ENCODE measurements around the gene IFITM10. TPM values are rescaled to one million over a fixed set of nuclear protein-coding genes. Genes with fewer than 3 reads are reported as not detected.

The IFITM10 gene
- total RNA-seq, 1 donor from 2014 or later = 39.8 TPM

DNA sequence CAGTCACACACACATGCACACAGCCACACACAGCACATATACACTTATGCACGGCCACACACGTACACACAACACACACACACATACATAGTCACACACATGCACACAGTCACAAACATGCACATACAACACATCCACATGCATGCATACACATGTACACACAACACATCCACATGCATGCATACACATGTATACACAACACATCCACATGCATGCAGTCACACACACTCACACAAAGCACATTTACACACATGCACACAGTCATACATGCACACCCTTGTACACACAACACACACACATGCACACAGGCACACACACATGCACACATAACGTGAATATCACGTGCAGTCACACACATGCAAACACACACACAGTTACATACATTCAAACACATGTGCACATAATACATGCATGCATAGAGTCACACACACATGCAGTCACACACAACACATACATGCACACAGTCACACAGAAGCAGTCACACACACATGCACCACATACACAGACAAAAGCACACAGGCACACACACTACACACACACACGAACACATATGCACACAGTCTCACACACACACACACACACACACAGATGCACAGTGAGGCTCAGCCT is 18.8 kb downstream of the IFITM10 start:
- Mint-ChIP-seq H3K27ac (ENCODE audit: unreplicated experiment) (no peak overlapping the region), H3K4me1 (ENCODE audit: low read depth) (peaks cover 17% of the 10 kb centered on the region), H3K4me3 (ENCODE audit: unreplicated experiment) (no peak overlapping the region), H3K9me3 (ENCODE audit: low read depth) (peaks cover 7% of the 10 kb centered on the region), H3K36me3 (ENCODE audit: low read depth) (no peaks in the 10 kb centered on the region), H3K27me3 (ENCODE audit: low read depth) (peaks cover 39% of the 10 kb centered on the region)
- no peak for DNase-seq (ENCODE audit: low spot score)
- TF ChIP-seq, protein P1, sequence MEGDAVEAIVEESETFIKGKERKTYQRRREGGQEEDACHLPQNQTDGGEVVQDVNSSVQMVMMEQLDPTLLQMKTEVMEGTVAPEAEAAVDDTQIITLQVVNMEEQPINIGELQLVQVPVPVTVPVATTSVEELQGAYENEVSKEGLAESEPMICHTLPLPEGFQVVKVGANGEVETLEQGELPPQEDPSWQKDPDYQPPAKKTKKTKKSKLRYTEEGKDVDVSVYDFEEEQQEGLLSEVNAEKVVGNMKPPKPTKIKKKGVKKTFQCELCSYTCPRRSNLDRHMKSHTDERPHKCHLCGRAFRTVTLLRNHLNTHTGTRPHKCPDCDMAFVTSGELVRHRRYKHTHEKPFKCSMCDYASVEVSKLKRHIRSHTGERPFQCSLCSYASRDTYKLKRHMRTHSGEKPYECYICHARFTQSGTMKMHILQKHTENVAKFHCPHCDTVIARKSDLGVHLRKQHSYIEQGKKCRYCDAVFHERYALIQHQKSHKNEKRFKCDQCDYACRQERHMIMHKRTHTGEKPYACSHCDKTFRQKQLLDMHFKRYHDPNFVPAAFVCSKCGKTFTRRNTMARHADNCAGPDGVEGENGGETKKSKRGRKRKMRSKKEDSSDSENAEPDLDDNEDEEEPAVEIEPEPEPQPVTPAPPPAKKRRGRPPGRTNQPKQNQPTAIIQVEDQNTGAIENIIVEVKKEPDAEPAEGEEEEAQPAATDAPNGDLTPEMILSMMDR (IDR thresholded peaks at IDR 0.05) = no peak

- no peaks in the 10 kb centered on the region for H3K36me3 Mint-ChIP-seq (ENCODE audit: low read depth)
- DNase-seq (ENCODE audit: low spot score) = no peak
- H3K27ac Mint-ChIP-seq (ENCODE audit: unreplicated experiment) = no peak overlapping the region
- H3K4me3 Mint-ChIP-seq (ENCODE audit: unreplicated experiment) = no peak overlapping the region
- H3K9me3 Mint-ChIP-seq (ENCODE audit: low read depth) = no peaks in the 10 kb centered on the region
- TF ChIP-seq, protein P1 (IDR thresholded peaks at IDR 0.05) = no peak
- H3K4me1 Mint-ChIP-seq (ENCODE audit: low read depth) = peaks cover 12% of the 10 kb centered on the region
- peaks cover 39% of the 10 kb centered on the region for H3K27me3 Mint-ChIP-seq (ENCODE audit: low read depth)
Observed at GRCh38 chr11:1730059-1730629, 20.3 kb downstream of the IFITM10 start.

DNA sequence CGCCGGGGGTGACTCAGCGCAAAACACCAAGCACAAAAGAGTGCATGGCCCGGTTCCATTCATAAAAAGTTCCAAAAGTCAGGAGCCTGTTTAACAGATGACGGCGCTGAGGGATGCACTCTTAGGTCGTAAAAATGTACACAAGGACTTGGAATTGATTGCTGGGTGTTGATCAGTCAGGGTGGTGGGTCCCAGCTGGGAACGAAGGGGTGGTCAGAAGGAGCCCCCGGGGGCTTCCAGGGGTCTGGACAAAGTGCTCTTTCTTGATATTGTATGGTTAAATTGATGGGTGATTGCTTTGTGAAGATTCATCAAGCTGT is 20.7 kb downstream of the IFITM10 start:
- H3K27me3 Mint-ChIP-seq (ENCODE audit: low read depth) = peaks cover 41% of the 10 kb centered on the region
- no peak for DNase-seq (ENCODE audit: low spot score)

DNA sequence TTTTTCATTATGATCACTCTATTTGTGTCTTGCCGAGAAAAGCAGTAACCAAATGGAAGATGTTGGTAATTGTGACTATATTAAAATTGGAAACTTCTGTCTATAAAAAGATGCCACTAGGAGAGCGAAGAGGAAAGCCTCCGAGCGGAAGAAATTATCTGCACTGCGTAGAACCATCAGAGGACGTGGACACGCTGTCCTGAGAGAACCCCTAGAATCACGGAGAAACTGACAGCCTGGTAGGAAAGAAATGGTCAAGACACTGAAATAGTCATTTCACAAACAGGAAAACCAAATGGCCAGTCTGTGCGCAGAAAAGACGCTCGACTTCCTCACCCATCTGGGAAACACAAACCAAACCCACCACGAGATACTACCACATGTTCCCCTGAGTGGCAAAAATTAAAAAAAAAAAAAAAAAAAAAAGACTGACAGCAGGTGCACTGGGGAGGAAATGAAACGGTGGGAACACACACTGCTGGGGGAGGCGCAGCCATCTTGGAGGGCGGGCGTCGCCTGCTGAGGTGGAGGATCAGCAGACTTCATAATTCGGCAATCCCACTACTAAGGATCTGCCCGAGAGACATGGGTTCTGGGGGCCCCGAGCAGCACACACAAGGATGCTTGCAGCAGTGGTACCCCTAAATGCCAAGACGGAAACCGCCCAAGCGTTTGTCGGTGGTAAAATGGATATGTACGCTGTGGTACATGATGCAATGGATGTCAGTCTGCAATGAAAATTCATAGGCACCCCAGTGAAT is 21.3 kb downstream of the IFITM10 start:
- peaks cover 15% of the 10 kb centered on the region for H3K4me1 Mint-ChIP-seq (ENCODE audit: low read depth)
- no peak overlapping the region for H3K27ac Mint-ChIP-seq (ENCODE audit: unreplicated experiment)
- no peaks in the 10 kb centered on the region for H3K36me3 Mint-ChIP-seq (ENCODE audit: low read depth)
- DNase-seq (ENCODE audit: low spot score) = no peak
- H3K9me3 Mint-ChIP-seq (ENCODE audit: low read depth) = no peaks in the 10 kb centered on the region
- TF ChIP-seq, protein P1 (IDR thresholded peaks at IDR 0.05) = no peak
- no peak overlapping the region for H3K4me3 Mint-ChIP-seq (ENCODE audit: unreplicated experiment)
- H3K27me3 Mint-ChIP-seq (ENCODE audit: low read depth) = peaks cover 44% of the 10 kb centered on the region

More for the DNA sequence above, 20.7 kb downstream of the IFITM10 start:
- no peak overlapping the region for H3K27ac Mint-ChIP-seq (ENCODE audit: unreplicated experiment)
- H3K4me3 Mint-ChIP-seq (ENCODE audit: unreplicated experiment) = no peak overlapping the region
- H3K9me3 Mint-ChIP-seq (ENCODE audit: low read depth) = no peaks in the 10 kb centered on the region
- H3K36me3 Mint-ChIP-seq (ENCODE audit: low read depth) = no peaks in the 10 kb centered on the region
- peaks cover 15% of the 10 kb centered on the region for H3K4me1 Mint-ChIP-seq (ENCODE audit: low read depth)
- TF ChIP-seq, protein P1 (IDR thresholded peaks at IDR 0.05) = no peak

DNA sequence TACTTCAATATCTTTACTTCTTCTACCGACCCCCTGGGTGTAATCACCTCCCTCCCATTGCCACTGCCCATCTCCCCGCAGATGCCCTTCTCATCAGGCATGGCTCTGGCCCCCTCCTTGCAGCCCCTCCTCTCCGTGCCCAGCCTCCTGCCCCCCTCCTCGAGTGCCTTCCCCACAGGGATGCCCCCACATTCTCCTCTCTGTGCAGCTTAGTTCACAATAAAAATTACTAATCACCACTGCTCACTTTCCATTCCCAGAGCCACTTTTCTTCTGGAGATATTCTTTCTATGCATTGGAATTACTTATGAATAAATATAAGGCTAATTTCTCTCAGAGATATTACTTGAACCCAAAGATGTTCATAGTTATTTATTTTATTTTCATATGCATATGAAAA is 22.1 kb downstream of the IFITM10 start:
- no peaks in the 10 kb centered on the region for H3K36me3 Mint-ChIP-seq (ENCODE audit: low read depth)
- H3K27me3 Mint-ChIP-seq (ENCODE audit: low read depth) = peaks cover 46% of the 10 kb centered on the region
- H3K4me1 Mint-ChIP-seq (ENCODE audit: low read depth) = peaks cover 7% of the 10 kb centered on the region
- no peak for DNase-seq (ENCODE audit: low spot score)
- TF ChIP-seq, protein P1 (IDR thresholded peaks at IDR 0.05) = no peak
- H3K9me3 Mint-ChIP-seq (ENCODE audit: low read depth) = no peaks in the 10 kb centered on the region
- H3K27ac Mint-ChIP-seq (ENCODE audit: unreplicated experiment) = no peak overlapping the region
- H3K4me3 Mint-ChIP-seq (ENCODE audit: unreplicated experiment) = no peak overlapping the region

All from chondrocyte (in vitro differentiated cells).